GM21576 (cell line): ENCODE measurements around the gene FUOM.

Experiments
- ATAC-seq: cut with Tn5 transposase; IDR thresholded peaks from one replicate; pipeline ENCODE4 v1.9.1; 2021; ENCODE audit warnings: mild to moderate bottlenecking, moderate library complexity; ENCODE audit not compliant: unreplicated experiment

Gene FUOM

GRCh38 chr10:133357285-133358161 lies at the start of gene FUOM:
FUOM (minus strand) TSS chr10:133358019; CDS start chr10:133358007, 12 bp downstream.
- peak; percentile 57 for ATAC-seq

GRCh38 chr10:133405844-133406527 lies 48.2 kb upstream of the FUOM start:
- peak; percentile 44 for ATAC-seq

- ATAC-seq, result no peak
Observed at GRCh38 chr10:133405272-133405671, 47.5 kb upstream of the FUOM start.

DNA sequence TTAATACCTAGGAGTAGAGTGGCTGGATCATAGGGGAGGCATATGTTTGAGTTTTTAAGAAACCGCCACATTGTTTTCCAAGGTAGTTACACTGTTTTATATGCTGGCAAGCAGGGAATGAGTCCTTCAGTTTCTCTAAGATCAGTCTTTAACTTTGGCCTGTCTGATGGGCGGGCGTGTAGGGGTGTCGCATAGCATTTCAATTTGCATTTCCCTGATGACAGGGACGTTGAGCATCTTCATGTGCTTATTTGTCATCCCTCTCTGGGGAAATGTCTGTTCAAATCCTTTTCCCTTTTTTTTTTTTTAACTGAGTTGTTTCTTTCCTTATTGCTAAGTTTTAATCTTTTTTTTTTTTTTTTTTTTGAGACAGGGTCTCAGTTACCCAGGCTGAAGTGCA lies 46.0 kb upstream of the FUOM start:
- no peak for ATAC-seq

DNA sequence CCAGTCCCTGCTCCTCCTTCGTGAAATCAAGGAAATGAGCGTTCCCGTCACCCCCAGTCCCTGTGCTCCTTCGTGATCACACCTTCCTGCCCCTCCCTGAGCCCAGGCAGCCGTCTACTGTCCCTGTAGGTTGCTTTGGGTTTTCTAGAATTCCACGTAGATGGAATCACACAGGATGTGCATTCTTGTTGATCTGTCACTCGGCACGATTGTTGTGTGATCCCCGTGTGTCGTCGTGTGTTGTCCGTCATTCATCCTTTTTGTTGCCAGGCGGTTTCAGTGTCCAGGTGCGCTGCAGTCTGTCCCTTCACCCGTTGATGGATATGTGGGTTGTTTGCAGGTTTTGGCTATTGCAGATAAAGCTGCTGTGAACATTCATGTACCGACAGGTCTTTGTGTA lies 45.5 kb upstream of the FUOM start:
- no peak for ATAC-seq

DNA sequence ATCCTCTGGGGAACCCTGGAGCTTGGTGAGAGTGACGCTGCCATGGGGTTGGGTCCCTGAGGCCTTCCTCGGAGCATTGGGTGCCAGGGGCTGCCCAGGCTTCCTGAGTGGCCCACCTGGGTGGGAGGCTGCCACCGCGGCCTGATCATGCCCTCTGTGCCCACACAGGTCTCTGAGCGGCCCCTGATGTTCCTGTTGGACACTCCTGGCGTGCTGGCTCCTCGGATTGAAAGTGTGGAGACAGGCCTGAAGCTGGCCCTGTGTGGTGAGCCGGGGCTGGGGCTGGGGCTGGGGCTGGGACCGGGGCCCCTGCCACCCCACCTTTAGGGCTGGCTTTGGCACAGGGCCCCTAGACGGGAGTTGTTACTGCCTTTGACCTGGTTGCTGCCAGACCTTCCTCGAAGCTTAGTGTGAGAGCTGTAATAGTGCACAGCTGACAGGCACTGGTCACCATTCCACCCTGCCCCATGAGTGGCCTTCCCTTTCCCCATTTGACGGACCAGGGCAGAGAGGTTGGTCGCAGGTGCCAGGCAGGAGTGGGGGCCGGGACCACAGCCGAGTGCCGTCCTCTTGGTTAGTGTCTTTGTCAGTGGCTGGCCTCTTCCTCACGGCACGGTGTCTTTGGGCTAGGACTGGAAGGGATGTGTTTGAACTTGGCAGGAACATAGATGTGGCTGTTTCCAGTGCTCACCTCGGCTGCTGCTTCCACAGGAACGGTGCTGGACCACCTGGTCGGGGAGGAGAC lies 44.3 kb upstream of the FUOM start:
- ATAC-seq, result no peak

- ATAC-seq, result peak; percentile 18
Observed at GRCh38 chr10:133401500-133401899, 43.7 kb upstream of the FUOM start.

DNA sequence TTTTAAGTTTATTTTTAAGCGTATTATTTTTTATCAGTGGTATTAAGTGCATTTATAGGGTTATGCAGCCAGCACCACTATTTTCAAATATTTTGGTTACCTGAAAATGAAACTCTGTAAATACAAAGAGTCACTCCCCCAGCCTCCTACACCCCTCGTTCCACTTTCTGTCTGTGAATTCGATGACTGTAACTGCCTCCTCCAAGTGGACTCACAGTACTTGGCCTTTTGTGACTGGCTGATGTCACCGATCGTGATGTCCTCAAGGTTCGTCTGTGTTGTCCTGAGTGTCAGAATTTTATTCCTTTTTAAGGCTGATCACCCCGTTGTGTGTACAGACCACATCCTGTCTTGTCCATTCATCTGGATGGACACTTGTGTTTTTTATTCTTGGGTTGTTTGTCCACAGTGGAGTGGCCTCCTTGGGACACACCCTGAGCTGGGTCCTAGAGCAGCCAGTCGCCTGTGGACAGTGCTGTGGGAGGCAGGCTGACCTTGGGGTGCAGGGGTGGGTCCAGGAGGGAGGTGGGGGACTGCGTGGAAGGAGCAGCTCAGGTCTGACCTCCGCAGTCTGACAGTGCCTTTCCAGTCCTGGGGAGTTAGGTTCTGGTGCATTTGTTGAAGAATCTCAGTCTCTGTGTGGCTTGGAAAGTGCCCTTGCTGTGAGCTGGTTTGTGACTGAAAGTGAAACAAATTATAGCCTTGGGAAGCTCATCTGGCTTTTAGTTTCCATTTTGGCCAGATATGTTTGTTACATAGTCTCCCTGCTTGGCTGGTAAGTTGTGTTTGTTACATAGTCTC lies 43.0 kb upstream of the FUOM start:
- ATAC-seq, result peak; percentile 75

GRCh38 chr10:133399123-133399601 lies 41.3 kb upstream of the FUOM start:
- no peak for ATAC-seq

GRCh38 chr10:133397938-133398337 lies 40.1 kb upstream of the FUOM start:
- no peak for ATAC-seq

DNA sequence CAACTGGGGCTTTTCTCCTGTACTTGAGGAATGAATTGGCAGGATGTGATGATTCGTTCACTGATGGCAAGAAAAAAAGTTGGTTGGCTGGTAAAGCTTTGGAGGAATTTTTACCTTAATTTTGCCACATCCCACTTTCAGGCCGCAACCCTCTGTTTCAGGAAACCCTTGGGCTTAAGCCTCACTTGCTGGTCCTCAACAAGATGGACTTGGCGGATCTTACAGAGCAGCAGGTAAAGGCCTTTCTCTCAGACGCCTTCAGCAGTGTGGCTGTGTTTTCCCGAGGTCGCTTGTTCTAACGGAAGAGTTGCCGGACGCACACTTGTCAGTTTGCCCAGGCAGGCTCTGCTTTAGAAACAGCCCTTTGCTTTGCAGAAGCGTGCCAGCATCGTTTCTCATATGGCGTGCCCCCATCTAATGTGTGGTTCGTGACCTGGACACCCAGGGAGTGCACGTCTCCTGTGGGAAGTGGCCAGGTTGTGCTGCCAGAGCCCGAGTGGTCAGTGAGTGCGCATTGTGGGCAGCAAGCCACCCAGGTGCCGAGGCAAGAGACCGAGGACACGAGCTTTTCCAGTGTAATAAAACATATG lies 38.3 kb upstream of the FUOM start:
- no peak for ATAC-seq

GRCh38 chr10:133394801-133395221 lies 37.0 kb upstream of the FUOM start:
- no peak for ATAC-seq

DNA sequence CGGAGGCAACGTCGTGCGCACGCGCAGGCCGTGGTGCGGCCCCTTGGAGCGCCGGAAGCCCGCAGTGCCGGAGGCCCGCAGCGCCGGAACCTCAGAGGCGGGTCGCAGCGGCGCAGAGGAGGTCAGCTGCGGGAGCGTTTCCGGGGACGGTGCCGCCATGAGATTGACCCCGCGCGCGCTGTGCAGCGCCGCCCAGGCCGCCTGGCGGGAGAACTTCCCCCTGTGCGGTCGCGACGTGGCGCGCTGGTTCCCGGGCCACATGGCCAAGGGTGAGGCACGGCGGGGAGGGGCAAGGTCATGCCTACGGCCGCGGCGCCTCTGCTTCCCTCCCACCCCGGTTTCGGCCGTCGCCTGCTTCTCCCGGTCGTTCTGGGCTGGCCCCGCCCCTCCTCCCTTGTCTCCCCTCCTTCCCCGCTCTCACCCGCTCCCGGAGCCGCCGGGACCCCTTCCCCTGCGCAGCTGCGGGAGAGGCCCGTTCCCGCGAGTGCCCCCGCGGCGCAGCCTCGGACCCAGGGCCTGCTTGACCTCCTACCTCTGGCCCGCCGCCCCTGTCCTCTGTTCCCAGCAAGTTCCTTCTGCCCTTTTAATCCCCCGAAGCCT lies 36.3 kb upstream of the FUOM start, which contains the start of gene MTG1:
MTG1 (plus strand) TSS at position 94 of the 600 bp plus-strand sequence; CDS start at position 158, 64 bp downstream.
- peak; percentile 62 for ATAC-seq

GRCh38 chr10:133393401-133394063 lies 35.7 kb upstream of the FUOM start:
- ATAC-seq, result no peak

- no peak for ATAC-seq
Observed at GRCh38 chr10:133391761-133392518, 34.1 kb upstream of the FUOM start.

DNA sequence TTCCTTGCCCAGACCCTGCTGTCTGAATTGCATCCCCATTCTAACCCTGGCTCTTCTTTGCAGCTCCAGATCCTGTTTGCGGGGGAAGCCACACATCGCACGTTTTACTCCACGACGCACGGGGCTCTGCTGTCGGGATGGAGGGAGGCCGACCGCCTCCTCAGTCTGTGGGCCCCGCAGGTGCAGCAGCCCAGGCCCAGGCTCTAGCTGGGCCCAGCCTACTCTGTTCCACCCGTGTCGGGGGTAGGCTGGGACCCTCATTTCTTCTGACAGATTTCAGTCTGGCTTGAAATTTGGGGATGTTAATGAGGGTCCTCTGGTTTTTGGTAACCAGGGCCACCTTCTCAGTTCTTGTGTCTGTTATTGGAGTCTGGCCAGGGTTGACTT lies 33.4 kb upstream of the FUOM start:
- ATAC-seq, result no peak

DNA sequence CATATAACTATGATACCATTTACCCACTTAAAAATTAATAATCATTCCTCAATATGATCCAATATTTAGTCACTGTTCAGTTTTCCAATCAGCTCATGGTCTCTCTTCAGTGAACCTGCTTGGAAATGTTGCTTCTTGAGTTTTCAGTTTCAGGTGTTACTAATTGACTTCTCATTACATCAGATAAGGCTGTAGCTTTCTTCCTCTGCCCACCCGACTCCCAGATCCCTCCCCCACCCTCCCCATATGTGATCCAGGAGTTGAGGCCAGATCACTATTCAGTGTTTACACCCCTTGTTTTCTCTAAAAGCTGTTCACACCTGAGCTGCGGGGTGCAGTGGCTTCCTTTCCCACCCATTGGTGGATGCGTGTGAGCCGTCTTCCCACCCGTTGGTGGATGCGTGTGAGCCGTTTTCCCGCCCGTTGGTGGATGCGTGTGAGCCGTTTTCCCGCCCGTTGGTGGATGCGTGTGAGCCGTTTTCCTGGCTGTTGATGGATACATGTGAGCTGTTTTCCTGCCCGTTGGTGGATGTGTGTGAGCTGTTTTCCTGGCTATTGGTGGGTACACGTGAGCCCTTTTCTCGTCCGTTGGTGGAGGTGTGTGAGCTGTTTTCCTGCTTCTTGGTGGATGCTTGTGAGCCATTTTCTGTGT lies 32.9 kb upstream of the FUOM start:
- no peak for ATAC-seq
